Activated T-cell treated with anti-CD3 and anti-CD28 coated beads, Interleukin-2, amount 50 U/mL, for 1 hour (primary cell): ENCODE results near the gene GIGYF1.

Source experiments
- DNase-seq: peaks from one replicate; pipeline ENCODE4 v3.0.0-alpha.2; 2020

GIGYF1 gene

DNA sequence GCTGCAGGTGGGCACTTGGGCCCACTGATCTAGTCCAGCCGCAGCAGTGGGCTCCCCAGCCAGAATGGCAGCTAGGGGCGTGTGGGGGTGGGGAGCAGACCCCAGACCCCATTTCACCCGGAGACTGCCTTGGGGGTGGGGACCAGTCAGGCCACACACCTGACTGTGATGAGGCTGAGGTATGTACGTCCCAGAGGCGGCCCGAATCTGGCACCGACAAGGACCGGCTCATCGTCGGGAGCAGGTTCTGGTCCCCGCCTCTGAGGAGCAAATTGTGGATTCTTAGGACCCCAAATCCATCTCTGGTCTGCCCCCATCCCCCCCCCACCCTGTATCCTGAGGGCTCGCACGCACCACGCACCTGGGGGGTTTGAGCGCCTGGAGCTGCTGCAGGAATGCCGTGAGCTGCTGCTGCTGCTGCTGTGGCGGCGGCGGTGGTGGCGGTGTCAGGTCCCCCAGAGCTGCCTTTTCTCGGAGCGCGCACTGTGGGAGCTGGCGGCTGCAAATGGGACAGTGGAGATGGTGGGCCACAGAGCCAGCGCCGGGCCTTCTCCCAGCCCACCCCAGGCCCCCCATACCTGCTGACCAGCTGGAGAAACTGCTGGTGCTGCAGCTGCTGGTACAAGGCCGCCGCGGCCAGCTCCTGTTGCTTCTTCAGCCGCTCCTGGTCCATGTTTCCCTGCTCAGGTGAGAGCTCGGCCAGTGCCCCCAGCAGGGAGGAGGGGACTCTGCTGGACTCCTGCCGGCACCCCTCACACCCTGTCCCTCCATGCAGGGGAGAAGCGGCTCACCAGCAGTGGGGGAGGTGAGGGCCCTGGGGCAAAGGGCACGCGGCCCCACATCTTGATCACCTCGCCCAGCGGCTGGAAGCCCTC lies 10.2 kb downstream of the GIGYF1 start:
- DNase-seq = no peak

DNA sequence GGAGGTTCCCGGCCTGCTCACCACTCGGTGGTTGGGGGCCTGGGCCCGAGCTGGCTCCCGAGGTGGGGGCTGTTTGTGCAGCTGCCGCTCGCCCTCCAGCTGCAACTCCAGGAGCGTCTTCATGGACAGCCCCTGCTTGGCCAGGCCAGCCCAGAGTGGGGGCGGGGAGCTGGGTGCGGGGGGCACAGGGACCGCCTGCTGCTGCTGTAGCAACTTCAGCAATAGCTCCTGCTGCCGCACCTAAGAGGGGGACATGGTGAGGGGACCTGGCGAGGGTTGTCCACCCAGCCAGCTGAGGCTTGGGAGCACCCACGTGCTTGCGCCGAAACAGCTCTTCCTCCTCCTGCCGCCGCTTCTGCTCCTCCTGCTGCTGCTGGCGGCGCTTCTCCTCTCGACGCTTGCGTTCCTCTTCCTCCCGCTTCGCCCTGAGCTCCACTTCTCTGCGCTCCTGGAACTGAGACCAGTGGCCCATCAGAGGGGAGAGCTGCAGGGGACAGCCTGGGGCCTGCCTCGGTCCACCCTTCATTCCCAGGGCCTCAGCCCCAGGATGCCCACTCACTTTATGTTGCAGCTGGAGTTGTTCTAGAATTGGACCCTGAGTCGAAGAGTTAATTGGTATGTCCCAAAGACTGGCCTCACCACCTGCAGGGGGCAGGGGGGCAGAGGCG lies 10.9 kb downstream of the GIGYF1 start:
- DNase-seq = no peak

DNA sequence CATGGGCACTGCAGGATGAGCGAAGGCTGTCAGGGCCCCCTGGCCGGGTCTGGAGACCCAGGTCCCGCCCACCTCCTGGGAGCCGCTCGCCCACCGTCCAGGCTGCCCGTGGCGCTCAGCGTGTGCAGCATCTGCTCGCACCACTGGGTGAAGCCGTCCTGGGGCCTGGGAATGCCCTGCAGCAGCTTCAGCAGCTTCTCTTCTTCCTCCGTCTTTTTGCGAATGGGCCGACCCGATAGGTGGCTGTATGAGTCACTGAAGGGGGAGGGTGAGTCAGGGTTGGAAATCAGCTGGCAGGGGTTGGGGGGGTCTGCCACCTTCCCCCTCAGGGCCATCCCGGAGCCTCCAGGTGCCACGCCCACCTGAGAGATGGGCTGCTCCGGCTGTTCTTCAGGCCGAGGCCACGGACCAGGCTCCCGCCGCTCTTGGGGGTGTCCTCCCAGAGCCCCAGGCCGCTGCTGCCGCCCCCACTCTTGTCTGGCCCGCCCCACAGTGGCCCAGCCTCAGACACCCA lies 11.8 kb downstream of the GIGYF1 start:
- no peak for DNase-seq

DNA sequence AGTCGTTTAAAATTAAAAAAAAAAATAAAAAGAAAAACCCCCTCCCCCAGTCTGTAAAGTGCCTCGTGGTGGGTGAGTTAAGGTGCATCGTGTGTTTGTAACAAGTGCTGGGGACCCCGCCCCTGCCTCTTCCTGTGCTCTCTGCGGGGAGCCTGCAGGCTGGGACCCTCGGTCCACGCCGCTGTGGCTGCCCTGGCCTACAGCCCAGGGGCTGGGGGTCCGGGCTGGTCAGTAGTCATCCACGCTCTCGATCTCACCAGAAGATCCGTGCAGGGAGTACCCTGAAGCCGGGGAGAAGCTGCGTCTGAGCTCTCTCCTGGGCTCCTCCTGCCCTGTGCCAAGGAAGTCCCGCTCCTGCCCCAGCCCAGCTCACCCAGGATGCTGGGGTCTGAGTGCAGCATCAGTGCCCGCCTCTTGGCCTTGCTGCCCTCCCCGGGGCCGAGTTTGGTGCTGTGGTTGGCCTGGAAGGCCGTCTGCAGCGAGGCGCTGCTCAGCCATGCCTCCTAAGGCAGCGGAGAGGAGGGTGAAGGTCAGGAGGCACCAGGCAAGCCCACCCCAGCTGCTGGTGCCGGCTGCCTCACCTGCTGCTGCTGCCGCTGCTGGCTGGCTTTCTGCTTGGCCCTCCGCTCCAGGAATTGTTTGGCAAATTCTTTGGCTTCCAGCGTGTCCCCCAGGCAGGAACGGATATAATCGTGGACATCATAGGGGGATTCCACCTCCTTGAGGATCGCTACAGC lies 12.4 kb downstream of the GIGYF1 start:
- DNase-seq = no peak

DNA sequence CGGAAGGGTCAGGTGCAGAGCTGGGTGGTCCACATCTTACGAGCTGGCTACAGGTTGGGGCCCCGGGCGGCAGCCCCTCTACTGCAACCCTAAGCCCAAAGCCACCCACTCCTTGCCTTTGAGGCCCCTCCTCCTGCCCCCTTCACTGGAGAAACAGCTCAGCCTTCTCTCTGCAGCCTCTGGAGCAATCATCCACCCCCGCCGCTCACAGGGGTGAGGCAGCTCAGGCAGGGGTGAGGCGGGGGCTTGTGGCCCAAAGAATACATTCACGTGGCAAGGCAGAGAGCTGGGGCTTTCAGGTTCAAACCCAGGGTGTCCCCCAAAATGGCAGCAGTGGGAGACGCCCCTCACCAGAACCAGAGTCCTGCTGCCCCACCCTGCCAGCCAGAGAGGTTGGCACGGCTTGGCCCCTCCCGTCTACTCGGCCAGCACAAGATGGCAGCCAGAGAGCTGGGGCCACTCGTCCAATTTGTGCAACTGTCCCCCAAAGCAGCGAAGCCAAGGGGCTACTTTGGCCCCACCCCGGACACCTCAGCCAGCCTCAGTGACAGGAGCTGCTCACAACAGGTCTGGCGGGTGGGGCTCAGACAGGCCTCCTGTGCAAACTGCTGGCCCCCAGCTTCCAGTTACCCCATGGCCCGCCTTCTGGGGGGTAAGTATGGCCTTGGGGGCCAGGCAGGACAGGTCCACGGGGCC lies 13.3 kb downstream of the GIGYF1 start:
- no peak for DNase-seq

DNA sequence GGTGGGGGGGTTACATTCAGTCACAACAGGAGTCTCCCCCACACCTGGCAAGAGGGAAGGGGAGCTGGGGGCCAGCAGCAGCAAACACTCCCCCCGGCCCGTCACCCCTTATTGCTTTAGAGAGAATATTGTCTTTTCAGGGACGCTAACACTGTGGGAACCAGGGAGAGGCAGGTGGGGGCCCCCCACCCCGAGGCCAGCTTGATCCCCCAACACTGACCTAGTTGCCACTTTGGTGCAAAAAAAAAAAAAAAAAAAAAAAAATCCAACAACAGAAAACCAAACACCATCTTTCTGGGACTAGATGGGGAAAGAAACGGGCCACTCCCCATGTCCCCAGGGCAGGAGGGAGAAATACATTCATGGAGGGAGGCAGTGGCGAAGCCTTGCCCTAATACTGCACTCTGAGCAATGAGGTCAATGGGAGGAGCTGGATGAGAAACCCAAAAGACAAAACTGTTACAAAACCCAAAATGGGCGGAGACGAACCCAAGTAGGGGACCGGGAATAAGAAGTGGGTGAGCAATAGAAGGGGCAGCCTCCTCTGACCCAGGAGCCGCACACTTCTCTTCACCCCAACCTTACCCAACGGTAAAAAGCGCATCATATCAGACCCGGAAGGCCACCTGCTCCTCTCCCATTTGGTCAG lies 14.0 kb downstream of the GIGYF1 start:
- no peak for DNase-seq

DNA sequence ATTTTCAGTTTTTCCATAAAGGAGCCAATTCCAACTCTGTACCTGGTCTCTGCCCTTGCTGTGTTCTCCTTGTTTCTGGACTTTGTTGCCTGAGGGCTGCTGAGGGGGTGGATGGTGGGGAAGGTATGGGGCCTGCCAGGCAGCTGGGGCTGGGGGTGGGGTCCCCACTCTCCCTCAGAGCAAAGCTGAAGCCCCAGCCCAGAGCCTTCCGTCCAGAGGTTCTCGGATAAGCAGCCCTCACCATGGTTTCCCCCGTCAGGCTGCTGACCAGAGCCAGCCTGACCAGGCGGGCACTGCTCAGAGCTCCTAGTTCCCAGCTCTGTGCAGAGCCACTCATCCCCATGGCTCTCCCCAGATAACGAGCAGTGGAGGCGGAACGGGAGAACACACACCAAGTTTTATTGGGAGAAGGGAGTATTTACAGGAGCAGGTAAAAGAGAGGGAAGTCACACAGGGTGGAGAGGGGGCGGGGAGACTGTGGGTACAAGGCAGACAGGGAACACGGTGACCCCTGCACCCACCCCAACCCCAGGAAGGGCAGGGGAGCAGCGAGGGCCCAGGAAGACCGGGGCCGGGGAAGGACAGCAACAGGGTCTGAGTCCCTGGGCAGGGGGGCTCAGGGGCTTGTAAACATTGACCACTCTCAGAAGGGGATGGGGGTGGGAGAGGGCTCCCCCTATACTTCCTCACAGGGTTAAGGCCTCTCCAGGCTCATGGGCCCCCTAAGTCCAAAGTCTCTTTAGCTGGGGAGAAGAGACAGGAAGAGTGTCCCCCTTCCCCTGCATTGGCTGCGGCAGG lies 14.7 kb downstream of the GIGYF1 start:
- no peak for DNase-seq

DNA sequence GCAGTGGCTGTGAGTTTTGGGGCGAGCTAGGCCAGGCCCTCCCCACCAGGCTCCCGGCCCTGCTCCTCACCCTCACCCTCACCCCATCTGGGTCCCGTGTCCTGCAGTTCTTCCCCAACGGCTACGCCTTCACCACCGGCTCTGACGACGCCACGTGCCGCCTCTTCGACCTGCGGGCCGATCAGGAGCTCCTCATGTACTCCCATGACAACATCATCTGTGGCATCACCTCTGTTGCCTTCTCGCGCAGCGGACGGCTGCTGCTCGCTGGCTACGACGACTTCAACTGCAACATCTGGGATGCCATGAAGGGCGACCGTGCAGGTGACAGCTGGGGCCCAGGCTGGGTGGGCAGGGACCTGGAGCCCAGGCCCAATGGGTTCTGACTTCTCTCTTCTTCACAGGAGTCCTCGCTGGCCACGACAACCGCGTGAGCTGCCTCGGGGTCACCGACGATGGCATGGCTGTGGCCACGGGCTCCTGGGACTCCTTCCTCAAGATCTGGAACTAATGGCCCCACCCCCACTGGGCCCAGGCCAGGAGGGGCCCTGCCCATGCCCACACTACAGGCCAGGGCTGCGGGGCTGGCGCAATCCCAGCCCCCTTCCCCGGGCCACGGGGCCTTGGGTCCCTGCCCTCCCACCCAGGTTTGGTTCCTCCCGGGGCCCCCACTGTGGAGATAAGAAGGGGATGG lies 15.6 kb downstream of the GIGYF1 start:
- no peak for DNase-seq

DNA sequence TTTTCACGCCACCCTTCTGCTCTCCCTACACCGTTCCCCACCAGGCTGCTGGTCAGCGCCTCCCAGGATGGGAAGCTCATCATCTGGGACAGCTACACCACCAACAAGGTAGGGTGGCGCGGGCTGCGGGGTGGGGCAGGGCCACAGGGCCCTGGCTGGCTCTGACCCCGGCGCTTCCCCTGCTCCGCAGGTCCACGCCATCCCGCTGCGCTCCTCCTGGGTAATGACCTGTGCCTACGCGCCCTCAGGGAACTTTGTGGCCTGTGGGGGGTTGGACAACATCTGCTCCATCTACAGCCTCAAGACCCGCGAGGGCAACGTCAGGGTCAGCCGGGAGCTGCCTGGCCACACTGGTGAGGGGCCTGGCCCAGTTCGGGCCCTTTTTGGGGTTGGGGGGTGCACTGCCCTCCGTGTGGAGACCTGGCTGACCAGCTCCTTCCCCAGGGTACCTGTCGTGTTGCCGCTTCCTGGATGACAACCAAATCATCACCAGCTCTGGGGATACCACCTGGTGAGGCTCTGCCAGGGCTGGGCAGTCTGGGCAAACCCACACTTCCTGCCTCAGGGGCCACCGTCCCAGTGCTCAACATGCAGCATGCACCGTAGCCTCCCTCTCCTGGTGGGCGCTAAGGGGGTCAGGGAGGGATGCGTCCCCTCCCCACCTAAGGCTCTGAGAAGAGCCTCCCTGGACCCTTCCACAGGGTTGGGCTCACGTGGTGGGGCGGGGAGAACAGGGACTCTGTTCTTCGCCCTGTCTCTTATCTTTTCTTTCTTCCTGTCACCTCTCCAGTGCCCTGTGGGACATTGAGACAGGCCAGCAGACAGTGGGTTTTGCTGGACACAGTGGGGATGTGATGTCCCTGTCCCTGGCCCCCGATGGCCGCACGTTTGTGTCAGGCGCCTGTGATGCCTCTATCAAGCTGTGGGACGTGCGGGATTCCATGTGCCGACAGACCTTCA lies 16.5 kb downstream of the GIGYF1 start:
- DNase-seq = no peak

DNA sequence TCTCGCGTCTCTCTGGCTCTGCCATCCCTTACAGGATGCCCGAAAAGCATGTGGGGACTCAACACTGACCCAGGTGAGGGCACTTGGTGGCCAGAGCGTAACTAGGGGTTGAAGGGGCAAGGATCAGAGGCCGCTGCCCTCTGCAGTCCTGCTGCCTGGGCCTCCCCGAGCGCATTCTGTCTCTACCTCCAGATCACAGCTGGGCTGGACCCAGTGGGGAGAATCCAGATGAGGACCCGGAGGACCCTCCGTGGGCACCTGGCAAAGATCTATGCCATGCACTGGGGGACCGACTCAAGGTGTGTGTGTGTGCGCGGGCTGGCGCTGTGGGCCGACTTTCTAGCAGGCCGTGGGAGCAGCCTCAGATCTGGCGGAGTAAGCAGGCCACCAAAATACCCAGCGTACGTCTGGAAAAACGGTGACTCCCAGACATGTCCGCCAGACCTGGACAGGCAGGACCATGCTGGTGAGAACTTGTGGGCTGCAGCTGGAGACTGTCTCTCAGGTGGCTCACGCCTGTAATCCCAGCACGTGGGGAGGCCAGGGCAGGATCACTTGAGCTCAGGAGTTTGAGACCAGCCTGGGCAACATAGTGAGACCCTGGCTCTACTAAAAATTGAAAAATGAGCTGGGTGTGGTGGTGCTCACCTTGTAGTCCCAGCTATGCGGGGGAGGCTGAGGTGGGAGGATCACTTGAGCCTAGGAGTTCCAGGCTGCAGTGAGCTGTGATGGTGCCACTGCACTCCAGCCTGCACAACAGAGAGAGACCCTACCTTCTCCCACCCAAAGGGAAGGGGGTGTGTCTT lies 17.3 kb downstream of the GIGYF1 start:
- no peak for DNase-seq

DNA sequence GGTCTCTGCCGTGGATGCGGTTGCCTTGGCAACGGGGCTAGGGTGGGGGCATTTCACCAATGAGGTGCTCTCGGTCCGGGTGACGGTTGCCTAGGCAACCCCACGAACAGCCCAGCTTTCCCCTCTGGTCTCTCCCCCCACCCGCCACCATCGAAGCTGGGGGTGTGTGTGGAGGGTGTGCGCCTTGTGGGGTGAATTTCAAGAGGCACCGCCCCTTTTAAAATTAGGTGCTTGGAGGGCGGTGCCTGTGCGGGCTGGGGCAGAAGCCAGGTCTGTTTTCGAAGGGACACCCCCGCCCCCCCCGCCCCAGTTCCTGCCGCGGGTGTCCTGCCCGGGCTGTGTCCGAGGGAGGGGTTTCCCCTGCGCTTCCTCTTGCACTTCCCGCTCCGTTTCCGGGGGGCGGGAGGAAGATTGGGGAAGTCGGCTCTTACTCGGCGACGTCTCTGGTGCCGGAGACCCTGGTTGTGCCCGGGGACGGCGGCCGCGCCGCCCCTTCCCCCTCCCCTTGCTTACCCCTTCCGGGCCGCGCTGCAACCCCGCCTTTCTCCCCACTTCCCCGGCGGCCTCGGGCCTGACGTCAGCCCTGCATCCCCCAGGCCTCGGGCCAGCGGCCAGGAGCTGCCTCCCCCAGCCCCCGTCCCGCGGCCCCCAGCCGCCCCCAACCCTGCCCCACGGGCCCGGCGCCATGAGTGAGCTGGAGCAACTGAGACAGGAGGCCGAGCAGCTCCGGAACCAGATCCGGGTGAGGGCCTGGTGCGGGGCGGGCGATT lies 18.3 kb downstream of the GIGYF1 start:
- peak; percentile 87 for DNase-seq

DNA sequence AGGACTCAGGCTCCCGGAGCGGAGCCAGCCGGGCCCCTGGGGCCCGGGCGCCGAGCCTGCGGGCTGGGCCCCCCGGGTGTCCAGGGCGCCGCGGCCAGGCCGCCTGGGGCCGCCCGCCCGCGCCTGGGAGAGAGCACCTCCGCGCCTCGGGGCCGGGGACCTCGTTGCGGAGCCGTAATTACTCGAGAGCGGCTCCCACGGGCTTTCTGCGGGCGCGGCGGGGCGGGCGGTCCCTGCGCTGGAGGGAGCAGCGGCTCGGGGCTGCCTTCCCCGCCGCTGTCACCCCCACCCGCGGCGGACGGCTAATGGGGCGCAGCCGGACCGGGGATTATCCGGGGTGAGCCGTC lies 19.0 kb downstream of the GIGYF1 start:
- DNase-seq = no peak

DNA sequence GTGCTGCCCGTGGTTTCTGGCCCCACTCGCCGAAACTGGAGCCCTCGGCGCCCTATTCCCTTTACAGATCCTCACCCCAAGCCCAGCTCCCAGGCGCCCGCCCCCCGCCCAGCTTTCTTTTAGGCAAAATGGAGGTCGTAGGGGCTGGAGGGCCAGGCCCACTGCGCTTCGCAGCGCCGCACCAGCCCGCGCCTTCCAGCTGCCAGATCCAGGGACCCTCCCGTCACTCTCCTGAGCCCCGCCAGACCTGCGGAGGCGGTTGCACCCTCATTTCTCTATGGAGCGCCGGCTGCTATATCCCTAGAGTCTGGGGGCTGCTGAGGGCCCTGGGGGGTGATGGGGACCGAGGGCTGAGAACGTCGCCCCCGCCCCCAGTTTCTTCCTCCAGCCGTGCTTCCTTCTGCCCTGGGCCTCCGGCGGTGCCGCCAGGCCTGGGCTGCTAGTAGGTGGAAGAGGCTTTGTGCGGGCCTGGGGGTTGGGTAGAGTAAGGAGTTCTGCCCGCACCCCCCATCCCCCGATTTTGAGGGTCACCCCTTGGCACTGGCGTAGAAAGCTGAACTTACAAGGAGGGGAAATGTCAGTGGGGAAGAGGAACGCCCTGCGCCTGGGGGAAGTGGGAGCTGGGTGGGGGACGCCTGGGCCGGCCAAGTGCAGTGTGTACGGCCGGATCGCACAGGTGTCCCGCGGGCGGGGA lies 19.5 kb downstream of the GIGYF1 start:
- peak; percentile 59 for DNase-seq

DNA sequence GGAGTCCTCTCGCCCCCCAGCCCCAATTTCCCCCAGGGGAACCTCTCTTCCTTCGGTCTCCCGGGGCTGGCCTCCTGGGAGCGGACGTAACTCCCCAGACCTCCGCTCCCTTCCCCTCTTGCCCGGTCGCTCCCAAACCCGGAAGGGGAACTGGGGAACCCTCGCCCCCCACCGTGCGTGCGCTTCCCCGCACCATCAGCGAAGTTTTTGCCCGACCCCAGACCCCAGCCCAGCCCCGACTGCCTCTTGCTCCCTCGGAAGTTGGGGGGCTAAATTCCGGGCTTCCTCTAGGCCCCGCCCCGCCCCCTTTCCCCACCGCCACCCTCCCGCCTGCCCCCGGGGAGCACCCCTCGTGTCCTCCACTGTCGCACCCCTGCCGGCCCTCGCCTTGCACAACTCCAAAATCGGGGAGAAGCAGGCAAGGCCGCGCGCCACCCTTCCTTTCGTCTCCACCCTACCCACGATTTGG lies 20.1 kb downstream of the GIGYF1 start:
- DNase-seq = no peak

DNA sequence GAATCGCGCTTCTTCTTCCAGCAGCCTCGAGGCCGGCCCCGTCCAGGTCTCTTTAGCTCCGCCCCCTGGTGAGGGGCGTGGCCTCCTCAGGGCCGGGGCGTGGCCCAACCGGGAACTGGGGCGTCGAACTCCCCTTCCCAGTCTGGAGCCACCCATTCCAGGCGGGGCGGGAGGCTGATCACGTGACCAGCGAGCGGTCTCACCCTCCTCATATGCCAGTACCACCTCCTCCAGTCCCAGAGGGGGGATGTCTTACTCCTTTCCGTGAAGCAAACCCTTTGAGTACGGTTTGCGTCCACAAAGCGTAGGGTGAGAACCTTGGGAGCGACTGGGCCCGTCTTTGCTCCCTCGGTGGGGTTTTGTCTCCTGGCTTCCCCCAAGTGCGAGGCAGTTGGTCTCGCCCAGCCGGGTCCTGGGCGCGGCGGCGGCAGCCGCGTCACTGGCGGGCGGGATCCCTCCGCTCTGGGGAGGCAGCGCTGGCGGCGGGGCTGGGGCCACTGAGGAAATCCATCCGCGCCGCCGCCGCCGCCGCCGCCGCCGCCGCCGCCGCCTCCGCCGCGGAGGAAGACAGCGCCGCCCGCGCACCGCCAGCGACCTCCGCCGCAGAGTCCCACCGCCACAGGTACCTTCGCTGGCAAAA lies 20.6 kb downstream of the GIGYF1 start, which contains the start of gene GNB2:
GNB2 (plus strand) TSS at position 439 of the 640 bp plus-strand sequence. CDS start 2,526 bp downstream, outside the sequence.
- peak; percentile 98 for DNase-seq
